Liver (tissue), 9 donors: Measurements from ENCODE around the gene PDE3B. TPM values are rescaled to one million over a fixed set of nuclear protein-coding genes. Genes with fewer than 3 reads are reported as not detected.

ENCODE experiments used
- DNase-seq: peaks from one replicate; pipeline ENCODE4 v3.0.0-alpha.2; 2017; ENCODE audit warnings: low spot score
- H3K27ac ChIP-seq, 2 donors: one replicate each; pipeline ENCODE4 v1.7.0; 2013; ENCODE audit warnings: inconsistent platforms in 2 of 2, low read length in 2 of 2, control low read depth in 1 of 2, low read depth in 1 of 2, mild to moderate bottlenecking in 1 of 2
- H3K27me3 ChIP-seq, 4 donors: one replicate each; pipeline versions ENCODE4 v1.6.1 to v1.7.0; 2013; ENCODE audit warnings: low read length in 3 of 4, inconsistent platforms in 1 of 4, mild to moderate bottlenecking in 1 of 4, moderate library complexity in 1 of 4; ENCODE audit not compliant: control insufficient read depth in 4 of 4, insufficient read depth in 4 of 4
- H3K36me3 ChIP-seq, 4 donors: one replicate each; pipeline versions ENCODE4 v1.6.1 to v1.7.0; 2013; ENCODE audit warnings: low read length in 3 of 4, mild to moderate bottlenecking in 3 of 4, low read depth in 1 of 4, moderate library complexity in 1 of 4; ENCODE audit not compliant: control insufficient read depth in 4 of 4, insufficient read depth in 3 of 4
- H3K4me1 ChIP-seq, 4 donors: one replicate each; pipeline versions ENCODE4 v1.6.1 to v1.7.0; 2013; ENCODE audit warnings: low read length in 3 of 4, mild to moderate bottlenecking in 3 of 4, moderate library complexity in 1 of 4; ENCODE audit not compliant: control insufficient read depth in 4 of 4, insufficient read depth in 4 of 4
- H3K4me3 ChIP-seq, 3 donors: one replicate each; pipeline versions ENCODE4 v1.6.1 to v1.7.0; 2013; ENCODE audit warnings: low read length in 3 of 3, control low read depth in 1 of 3, low read depth in 1 of 3, mild to moderate bottlenecking in 1 of 3
- H3K9ac ChIP-seq, 2 donors: one replicate each; pipeline ENCODE4 v1.7.0; 2013; ENCODE audit warnings: low read length in 2 of 2, mild to moderate bottlenecking in 2 of 2, moderate library complexity in 2 of 2, control low read depth in 1 of 2, low read depth in 1 of 2
- H3K9me3 ChIP-seq, 4 donors: one replicate each; pipeline versions ENCODE4 v1.6.1 to v1.7.0; 2013; ENCODE audit warnings: low read length in 3 of 4; ENCODE audit not compliant: control insufficient read depth in 4 of 4
- EGR1 ChIP-seq, 2 donors: IDR thresholded peaks; 2 replicates each; pipeline ENCODE4 v1.6.1; 2016 to 2018; ENCODE audit warnings: antibody characterized with exemption in 2 of 2, low read depth in 2 of 2
- FOXA1 ChIP-seq: IDR thresholded peaks from 2 replicates; pipeline ENCODE4 v1.6.1; 2016; ENCODE audit warnings: antibody characterized with exemption
- FOXA2 ChIP-seq: IDR thresholded peaks from 2 replicates; pipeline ENCODE4 v1.6.1; 2016; ENCODE audit warnings: antibody characterized with exemption
- GABPA ChIP-seq, 2 donors: IDR thresholded peaks in 1 of 2; conservative IDR thresholded peaks in 1 of 2; 2 replicates each; pipeline ENCODE4 v1.6.1; 2016; ENCODE audit warnings: antibody characterized with exemption in 2 of 2, mild to moderate bottlenecking in 1 of 2, moderate library complexity in 1 of 2
- HNF4A ChIP-seq, 2 donors: conservative IDR thresholded peaks; 2 replicates each; pipeline ENCODE4 v1.6.1; 2016; ENCODE audit warnings: antibody characterized with exemption in 2 of 2, mild to moderate bottlenecking in 2 of 2
- HNF4G ChIP-seq: IDR thresholded peaks from 2 replicates; pipeline ENCODE4 v1.6.1; 2016; ENCODE audit warnings: antibody characterized with exemption
- JUND ChIP-seq, 2 donors: IDR thresholded peaks; 2 replicates each; pipeline ENCODE4 v1.6.1; 2016; ENCODE audit warnings: antibody characterized with exemption in 2 of 2
- NR2F2 ChIP-seq: IDR thresholded peaks from 2 replicates; pipeline ENCODE4 v1.6.1; 2016; ENCODE audit warnings: antibody characterized with exemption
- RAD21 ChIP-seq, 2 donors: IDR thresholded peaks; 2 replicates each; pipeline ENCODE4 v1.6.1; 2016; ENCODE audit warnings: antibody characterized with exemption in 2 of 2, mild to moderate bottlenecking in 2 of 2
- RXRA ChIP-seq, 2 donors: IDR thresholded peaks; 2 replicates each; pipeline ENCODE4 v1.6.1; 2017 to 2018; ENCODE audit warnings: antibody characterized with exemption in 2 of 2, mild to moderate bottlenecking in 1 of 2
- SP1 ChIP-seq: IDR thresholded peaks from 2 replicates; pipeline ENCODE4 v1.6.1; 2018; ENCODE audit warnings: antibody characterized with exemption, mild to moderate bottlenecking
- TAF1 ChIP-seq: conservative IDR thresholded peaks from 2 replicates; pipeline ENCODE4 v1.6.1; 2016; ENCODE audit warnings: antibody characterized with exemption, mild to moderate bottlenecking
- YY1 ChIP-seq: IDR thresholded peaks from 2 replicates; pipeline ENCODE4 v1.6.1; 2016; ENCODE audit warnings: antibody characterized with exemption, mild to moderate bottlenecking
- WGBS: extraction: QIAGEN DNeasy Blood & Tissue Kit; methylation state at CpG from one replicate; pipeline ENCODE4 v1.1.7; 2013; 5-methylcytosine and 5-hydroxymethylcytosine counted together
- polyA plus RNA-seq, 2 donors: library from polyadenylated mRNA; stranded (reverse) in 1 of 2; unstranded in 1 of 2; fragments of 200-250 nt in 1 of 2; fragments of >200 nt in 1 of 2; fragmentation: Nextera tagmentation in 1 of 2; extraction: Ambion mirVana in 1 of 2; gene quantifications; one replicate each; pipeline versions ENCODE4 v1.2.1 to v1.2.3, GENCODE V29; 2013 to 2015
- total RNA-seq, 2 donors: library from RNA; depleted of rRNA; stranded (reverse); fragments of >200 nt; gene quantifications; one replicate each; pipeline ENCODE4 v1.2.3, GENCODE V29; 2014
- TF ChIP-seq, protein P1 (sequence below): IDR thresholded peaks from 2 replicates; pipeline ENCODE4 v1.6.1; 2016; ENCODE audit warnings: antibody characterized with exemption, mild to moderate bottlenecking
- TF ChIP-seq, protein P2 (sequence below): IDR thresholded peaks from 2 replicates; pipeline ENCODE4 v1.6.1; 2016; ENCODE audit warnings: antibody characterized with exemption
- TF ChIP-seq, protein P3 (sequence below): IDR thresholded peaks from 2 replicates; pipeline ENCODE4 v1.6.1; 2016; ENCODE audit warnings: antibody characterized with exemption
- TF ChIP-seq, protein P4 (sequence below): IDR thresholded peaks from 2 replicates; pipeline ENCODE4 v1.6.1; 2016; ENCODE audit warnings: antibody characterized with exemption
- TF ChIP-seq, protein P5 (sequence below): fragments of 150-350 bp; IDR thresholded peaks from 2 replicates; pipeline ENCODE4 v1.5.1; 2017; ENCODE audit warnings: improper control_type of control experiment, low read depth, low read length; ENCODE audit not compliant: missing input control
- donor health status: healthy.
- donor health status: healthy.
- donor health status: healthy.
- donor health status: healthy.
- donor health status: healthy.

PDE3B gene
- total and polyA plus RNA-seq, 4 donors, result 11.3 to 43.1 (median 21.7) TPM

DNA sequence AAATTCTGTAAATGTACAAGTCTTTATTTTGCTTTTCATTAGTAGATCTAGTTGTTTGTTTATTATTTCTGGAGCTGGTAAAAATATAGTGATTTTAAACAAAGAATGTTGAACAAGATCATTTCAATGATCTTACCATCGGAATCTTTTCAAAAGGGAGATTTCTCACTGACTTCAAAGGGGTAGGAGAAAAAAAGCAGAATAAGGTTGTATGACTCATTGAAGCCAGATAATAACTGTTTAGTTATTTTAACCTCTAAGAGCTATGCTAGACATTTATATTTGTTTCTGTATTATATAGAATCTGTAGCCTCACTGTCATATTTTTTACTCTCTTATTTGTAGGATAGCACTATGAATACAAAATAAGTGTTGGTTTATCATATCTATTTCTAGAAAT is 8.1 kb upstream of the PDE3B start:
- WGBS, result 92% methylated on average over 1 of the region's 1 CpG
- Histone ChIP-seq H3K27me3 (no peaks in the 10 kb centered on the region), H3K9ac (no peak overlapping the region), H3K9me3 (no peaks in the 10 kb centered on the region), H3K4me1 (peaks cover 0 to 9% (median 5%) of the 10 kb centered on the region in 4 donors), H3K36me3 (no peaks in the 10 kb centered on the region), H3K27ac (no peak overlapping the region), H3K4me3 (no peak overlapping the region)
- TF ChIP-seq, protein P1, sequence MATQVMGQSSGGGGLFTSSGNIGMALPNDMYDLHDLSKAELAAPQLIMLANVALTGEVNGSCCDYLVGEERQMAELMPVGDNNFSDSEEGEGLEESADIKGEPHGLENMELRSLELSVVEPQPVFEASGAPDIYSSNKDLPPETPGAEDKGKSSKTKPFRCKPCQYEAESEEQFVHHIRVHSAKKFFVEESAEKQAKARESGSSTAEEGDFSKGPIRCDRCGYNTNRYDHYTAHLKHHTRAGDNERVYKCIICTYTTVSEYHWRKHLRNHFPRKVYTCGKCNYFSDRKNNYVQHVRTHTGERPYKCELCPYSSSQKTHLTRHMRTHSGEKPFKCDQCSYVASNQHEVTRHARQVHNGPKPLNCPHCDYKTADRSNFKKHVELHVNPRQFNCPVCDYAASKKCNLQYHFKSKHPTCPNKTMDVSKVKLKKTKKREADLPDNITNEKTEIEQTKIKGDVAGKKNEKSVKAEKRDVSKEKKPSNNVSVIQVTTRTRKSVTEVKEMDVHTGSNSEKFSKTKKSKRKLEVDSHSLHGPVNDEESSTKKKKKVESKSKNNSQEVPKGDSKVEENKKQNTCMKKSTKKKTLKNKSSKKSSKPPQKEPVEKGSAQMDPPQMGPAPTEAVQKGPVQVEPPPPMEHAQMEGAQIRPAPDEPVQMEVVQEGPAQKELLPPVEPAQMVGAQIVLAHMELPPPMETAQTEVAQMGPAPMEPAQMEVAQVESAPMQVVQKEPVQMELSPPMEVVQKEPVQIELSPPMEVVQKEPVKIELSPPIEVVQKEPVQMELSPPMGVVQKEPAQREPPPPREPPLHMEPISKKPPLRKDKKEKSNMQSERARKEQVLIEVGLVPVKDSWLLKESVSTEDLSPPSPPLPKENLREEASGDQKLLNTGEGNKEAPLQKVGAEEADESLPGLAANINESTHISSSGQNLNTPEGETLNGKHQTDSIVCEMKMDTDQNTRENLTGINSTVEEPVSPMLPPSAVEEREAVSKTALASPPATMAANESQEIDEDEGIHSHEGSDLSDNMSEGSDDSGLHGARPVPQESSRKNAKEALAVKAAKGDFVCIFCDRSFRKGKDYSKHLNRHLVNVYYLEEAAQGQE, result no peak
- no peak for TF ChIP-seq FOXA1
- TF ChIP-seq, protein P2, sequence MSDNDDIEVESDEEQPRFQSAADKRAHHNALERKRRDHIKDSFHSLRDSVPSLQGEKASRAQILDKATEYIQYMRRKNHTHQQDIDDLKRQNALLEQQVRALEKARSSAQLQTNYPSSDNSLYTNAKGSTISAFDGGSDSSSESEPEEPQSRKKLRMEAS, result no peak
- TF ChIP-seq, protein P3, sequence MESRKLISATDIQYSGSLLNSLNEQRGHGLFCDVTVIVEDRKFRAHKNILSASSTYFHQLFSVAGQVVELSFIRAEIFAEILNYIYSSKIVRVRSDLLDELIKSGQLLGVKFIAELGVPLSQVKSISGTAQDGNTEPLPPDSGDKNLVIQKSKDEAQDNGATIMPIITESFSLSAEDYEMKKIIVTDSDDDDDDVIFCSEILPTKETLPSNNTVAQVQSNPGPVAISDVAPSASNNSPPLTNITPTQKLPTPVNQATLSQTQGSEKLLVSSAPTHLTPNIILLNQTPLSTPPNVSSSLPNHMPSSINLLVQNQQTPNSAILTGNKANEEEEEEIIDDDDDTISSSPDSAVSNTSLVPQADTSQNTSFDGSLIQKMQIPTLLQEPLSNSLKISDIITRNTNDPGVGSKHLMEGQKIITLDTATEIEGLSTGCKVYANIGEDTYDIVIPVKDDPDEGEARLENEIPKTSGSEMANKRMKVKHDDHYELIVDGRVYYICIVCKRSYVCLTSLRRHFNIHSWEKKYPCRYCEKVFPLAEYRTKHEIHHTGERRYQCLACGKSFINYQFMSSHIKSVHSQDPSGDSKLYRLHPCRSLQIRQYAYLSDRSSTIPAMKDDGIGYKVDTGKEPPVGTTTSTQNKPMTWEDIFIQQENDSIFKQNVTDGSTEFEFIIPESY, result no peak
- TF ChIP-seq, protein P4, sequence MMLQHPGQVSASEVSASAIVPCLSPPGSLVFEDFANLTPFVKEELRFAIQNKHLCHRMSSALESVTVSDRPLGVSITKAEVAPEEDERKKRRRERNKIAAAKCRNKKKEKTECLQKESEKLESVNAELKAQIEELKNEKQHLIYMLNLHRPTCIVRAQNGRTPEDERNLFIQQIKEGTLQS, result no peak
- TF ChIP-seq RAD21 (IDR thresholded peaks at IDR 0.05), result no peak
- TF ChIP-seq NR2F2, result no peak
- TF ChIP-seq EGR1 (IDR thresholded peaks at IDR 0.05; ENCODE audit: low read depth in 2 of 2), result no peak
- TF ChIP-seq SP1, result no peak
- no peak for TF ChIP-seq HNF4G
- no peak for TF ChIP-seq YY1
- no peak for TF ChIP-seq GABPA (IDR thresholded peaks at IDR 0.05 in 1 of 2, conservative IDR thresholded peaks at IDR 0.05 in 1 of 2)
- no peak for TF ChIP-seq FOXA2
- TF ChIP-seq JUND (IDR thresholded peaks at IDR 0.05), result no peak
- TF ChIP-seq RXRA (IDR thresholded peaks at IDR 0.05), result no peak
- TF ChIP-seq, protein P5, sequence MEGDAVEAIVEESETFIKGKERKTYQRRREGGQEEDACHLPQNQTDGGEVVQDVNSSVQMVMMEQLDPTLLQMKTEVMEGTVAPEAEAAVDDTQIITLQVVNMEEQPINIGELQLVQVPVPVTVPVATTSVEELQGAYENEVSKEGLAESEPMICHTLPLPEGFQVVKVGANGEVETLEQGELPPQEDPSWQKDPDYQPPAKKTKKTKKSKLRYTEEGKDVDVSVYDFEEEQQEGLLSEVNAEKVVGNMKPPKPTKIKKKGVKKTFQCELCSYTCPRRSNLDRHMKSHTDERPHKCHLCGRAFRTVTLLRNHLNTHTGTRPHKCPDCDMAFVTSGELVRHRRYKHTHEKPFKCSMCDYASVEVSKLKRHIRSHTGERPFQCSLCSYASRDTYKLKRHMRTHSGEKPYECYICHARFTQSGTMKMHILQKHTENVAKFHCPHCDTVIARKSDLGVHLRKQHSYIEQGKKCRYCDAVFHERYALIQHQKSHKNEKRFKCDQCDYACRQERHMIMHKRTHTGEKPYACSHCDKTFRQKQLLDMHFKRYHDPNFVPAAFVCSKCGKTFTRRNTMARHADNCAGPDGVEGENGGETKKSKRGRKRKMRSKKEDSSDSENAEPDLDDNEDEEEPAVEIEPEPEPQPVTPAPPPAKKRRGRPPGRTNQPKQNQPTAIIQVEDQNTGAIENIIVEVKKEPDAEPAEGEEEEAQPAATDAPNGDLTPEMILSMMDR, result no peak
- no peak for TF ChIP-seq TAF1
- no peak for TF ChIP-seq HNF4A (conservative IDR thresholded peaks at IDR 0.05)
- no peak for DNase-seq
